ENCODE measurements around the gene CCNK.

DNA sequence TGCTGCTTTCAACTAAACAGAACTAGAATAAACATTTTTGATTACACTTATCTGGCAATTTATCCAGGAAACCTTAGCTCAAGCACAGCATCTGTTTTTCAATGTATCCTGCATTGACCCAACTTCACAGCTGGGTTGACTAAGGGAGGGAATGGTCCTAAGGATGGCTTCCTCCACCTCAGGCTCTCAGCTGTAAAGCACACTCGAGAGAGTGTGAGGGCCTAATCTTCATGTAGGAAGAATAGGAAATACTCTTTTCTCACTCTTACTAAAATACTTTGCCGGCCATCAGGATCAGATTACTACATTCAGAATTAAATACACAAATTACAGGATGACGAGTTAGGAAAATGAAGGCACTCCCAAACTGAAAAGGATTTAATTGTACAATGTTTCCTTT is 7.8 kb upstream of the CCNK start:
- TF ChIP-seq, protein P1, sequence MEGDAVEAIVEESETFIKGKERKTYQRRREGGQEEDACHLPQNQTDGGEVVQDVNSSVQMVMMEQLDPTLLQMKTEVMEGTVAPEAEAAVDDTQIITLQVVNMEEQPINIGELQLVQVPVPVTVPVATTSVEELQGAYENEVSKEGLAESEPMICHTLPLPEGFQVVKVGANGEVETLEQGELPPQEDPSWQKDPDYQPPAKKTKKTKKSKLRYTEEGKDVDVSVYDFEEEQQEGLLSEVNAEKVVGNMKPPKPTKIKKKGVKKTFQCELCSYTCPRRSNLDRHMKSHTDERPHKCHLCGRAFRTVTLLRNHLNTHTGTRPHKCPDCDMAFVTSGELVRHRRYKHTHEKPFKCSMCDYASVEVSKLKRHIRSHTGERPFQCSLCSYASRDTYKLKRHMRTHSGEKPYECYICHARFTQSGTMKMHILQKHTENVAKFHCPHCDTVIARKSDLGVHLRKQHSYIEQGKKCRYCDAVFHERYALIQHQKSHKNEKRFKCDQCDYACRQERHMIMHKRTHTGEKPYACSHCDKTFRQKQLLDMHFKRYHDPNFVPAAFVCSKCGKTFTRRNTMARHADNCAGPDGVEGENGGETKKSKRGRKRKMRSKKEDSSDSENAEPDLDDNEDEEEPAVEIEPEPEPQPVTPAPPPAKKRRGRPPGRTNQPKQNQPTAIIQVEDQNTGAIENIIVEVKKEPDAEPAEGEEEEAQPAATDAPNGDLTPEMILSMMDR (IDR thresholded peaks at IDR 0.05), result no peak
- TF ChIP-seq POLR2A (IDR thresholded peaks at IDR 0.05), result no peak

Data from uterus (tissue), 2 donors.